IPS-18a (cell line): ENCODE data around the gene CST6.
"Not testable (repeated sequence)": the region's sequence is repeated elsewhere in the genome, so short reads cannot be mapped to it uniquely, and the experiment has no call there.

Experiments
- H3K27ac ChIP-seq: one replicate; pipeline ENCODE4 v1.5.1; 2013; ENCODE audit warnings: low read length
- H3K27me3 ChIP-seq: one replicate; pipeline ENCODE4 v1.6.1; 2013; ENCODE audit warnings: mild to moderate bottlenecking, low read length; ENCODE audit not compliant: control insufficient read depth, insufficient read depth
- H3K36me3 ChIP-seq: one replicate; pipeline ENCODE4 v1.6.1; 2013; ENCODE audit warnings: low read depth, low read length; ENCODE audit not compliant: control insufficient read depth
- H3K4me1 ChIP-seq: one replicate; pipeline ENCODE4 v1.6.1; 2013; ENCODE audit warnings: low read depth, low read length; ENCODE audit not compliant: control insufficient read depth
- H3K4me3 ChIP-seq: one replicate; pipeline ENCODE4 v1.5.1; 2013; ENCODE audit warnings: low read length
- H3K9ac ChIP-seq: one replicate; pipeline ENCODE4 v1.6.1; 2013; ENCODE audit warnings: mild to moderate bottlenecking, low read length, moderate library complexity
- H3K9me3 ChIP-seq: one replicate; pipeline ENCODE4 v1.6.1; 2013; ENCODE audit warnings: low read depth, low read length; ENCODE audit not compliant: control insufficient read depth

Gene CST6

DNA sequence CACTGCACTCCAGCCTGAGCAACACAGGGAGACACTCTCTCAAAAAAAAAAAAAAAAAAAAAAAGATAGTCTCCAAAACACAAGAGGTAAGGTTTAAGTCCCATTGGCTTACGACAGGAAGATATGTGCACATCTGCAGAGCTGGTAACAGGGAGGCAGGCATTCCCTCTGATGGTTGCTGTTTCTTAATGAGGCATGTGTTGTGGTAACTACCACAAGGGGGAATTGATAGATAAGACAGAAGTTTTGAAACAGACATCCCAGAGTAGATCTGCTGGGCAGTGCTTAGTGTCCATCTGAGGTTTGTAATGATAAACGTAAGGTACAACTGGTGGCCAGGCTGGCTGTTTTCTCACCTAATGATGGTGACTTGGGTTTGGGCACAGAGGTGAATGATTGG is 14.5 kb upstream of the CST6 start:
- Histone ChIP-seq H3K36me3 (peaks cover 30% of the 10 kb centered on the region), H3K9me3 (no peaks in the 10 kb centered on the region), H3K27me3 (no peaks in the 10 kb centered on the region), H3K4me3 (no peak overlapping the region), H3K4me1 (no peaks in the 10 kb centered on the region), H3K9ac (no peak overlapping the region), H3K27ac (no peak overlapping the region)

DNA sequence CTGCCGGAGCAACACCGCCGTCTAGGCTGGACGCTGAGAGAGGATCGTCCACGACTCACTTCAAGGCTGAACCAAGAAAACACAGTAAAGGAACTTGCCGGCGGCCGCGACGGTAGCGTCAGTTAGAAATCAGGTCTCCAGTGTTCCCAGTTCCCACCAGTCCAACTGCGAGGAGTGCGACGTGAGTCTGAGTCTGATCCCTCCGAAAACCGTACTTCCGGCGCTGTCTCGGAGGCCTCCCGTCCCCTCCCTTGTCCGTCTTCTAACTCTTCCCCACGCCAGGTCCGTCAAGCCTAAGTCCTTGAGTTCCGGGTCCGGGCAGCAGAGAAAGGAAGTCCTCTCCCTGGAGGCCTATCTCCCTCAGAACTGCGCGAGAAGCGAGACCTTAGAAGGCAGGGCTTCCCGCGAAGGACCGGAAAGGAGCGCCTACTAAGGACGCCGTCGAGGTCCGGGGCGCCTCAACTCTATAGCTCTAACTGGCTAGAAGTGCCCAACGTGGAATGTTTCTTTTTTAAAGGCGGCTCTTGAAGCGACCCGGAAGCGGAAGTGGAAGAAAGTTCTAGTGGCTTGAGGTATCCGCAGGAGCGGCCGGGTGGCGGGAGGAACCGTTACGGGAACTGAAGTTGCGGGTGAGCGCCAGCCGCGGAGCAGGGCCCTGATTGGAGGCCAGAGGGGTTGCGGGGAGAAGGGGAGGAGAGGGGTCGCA is 9.7 kb upstream of the CST6 start, which contains the start of the genes BANF1 and EIF1AD:
Gene BANF1 (plus strand): TSS at position 562 of the 706 bp plus-strand sequence. CDS start 748 bp downstream, outside the sequence.
Gene EIF1AD (minus strand): TSS at position 216 of the 706 bp plus-strand sequence. CDS start 1,768 bp downstream, outside the sequence.
- H3K36me3 ChIP-seq, result peaks cover 43% of the 10 kb centered on the region

DNA sequence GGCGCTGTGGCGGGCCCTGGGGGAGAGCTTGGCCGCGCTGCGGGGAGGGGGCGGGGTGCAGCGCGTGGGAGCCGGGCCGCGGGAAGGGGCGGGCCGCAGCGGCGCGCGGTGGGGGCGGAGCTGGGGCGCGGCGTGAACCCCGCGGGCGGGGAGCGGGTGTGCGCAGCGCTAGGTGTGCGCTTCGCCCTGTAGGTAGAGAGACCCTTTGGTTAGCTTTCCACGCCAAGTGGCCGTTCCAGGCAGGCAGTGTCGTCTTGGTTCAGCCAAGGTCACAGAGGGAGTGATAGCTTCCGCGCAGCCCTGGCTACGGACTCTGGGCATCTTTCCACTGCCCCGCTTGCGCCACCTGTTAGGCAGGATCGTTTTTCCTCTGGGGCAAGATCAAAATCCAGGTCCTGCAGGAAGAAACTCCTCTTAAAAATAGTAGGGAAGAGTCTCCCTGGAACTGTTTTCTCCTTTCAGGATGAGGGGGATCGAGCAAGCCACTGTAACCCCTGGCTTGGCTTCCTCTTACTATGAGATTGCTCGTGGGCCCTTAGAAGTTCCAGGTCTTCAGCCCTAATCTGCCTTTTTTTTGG is 9.1 kb upstream of the CST6 start:
- Histone ChIP-seq H3K36me3 (peaks cover 38% of the 10 kb centered on the region), H3K27me3 (no peaks in the 10 kb centered on the region), H3K9ac (peak overlapping the region; percentile 64), H3K4me1 (peaks cover 5% of the 10 kb centered on the region), H3K27ac (no peak overlapping the region), H3K4me3 (peak overlapping the region; percentile 83), H3K9me3 (no peaks in the 10 kb centered on the region)

More for the DNA sequence above, 9.7 kb upstream of the CST6 start, which contains the start of the genes BANF1 and EIF1AD:
- Histone ChIP-seq H3K9me3 (no peaks in the 10 kb centered on the region), H3K27me3 (no peaks in the 10 kb centered on the region), H3K4me3 (peak within 1 kb of the TSS; percentile 83), H3K27ac (peak within 1 kb of the TSS; percentile 79), H3K9ac (peak within 1 kb of the TSS; percentile 64), H3K4me1 (no peaks in the 10 kb centered on the region)

GRCh38 chr11:66003291-66003690 is 8.5 kb upstream of the CST6 start:
- Histone ChIP-seq H3K36me3 (peaks cover 32% of the 10 kb centered on the region), H3K4me1 (peaks cover 5% of the 10 kb centered on the region), H3K4me3 (peak overlapping the region; percentile 83), H3K9me3 (no peaks in the 10 kb centered on the region), H3K9ac (peak overlapping the region; percentile 64), H3K27me3 (no peaks in the 10 kb centered on the region), H3K27ac (no peak overlapping the region)

DNA sequence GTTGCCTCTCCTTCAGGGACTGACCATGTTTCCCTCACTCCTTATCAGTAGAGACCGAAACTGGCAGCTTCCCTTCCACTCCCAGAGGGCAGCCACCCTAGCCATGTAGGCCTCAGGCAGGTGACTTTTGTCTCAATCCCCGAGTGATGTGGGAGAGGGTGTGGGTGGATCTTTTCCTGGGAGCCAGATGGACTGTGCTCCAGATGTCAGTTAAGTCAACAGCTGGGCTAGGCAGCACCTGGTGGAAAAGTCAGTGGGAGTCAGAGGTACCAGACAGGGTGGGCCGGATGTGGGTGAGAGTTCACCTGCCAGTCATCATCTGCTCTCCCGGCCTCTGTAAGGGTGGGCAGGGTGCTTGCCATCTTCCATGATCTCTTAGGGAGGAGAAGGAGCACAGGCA is 7.6 kb upstream of the CST6 start:
- H3K27me3 ChIP-seq, result no peaks in the 10 kb centered on the region

DNA sequence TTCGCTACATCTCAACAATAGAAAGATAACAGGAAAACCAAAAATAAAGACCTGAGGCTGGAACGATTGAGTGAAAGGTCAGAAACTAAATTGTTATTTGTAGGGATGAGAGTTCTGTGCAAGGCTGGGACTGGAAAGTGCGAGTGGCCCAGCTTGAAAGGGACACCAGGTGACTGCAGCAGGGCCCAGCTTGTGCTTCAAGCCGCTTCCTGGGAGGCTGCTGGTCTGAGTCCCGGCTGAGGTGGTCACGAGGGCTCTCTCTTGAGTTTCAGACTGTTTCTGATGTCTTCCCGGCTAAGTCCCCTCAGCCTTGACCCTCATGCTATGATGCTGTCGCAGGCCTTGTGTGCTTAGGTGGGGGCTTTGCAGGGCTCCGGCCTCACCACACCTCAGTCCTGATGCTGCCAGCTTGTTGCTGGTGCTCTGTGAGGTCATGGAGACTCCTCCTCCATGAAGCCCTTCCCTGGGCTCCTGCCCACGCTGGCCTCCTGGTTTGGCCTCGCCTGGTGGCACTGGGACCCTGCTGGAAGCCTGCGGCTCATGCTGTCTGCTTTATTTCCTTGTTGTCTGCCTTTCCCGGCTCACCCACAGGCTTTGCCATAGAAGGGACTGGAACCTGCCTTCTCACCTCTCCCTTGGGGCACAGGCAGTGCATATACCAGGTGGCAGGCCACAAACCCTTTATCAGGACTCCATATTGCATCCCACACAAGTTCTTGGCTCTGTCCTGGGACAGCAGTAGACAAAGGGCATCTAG is 5.5 kb upstream of the CST6 start:
- Histone ChIP-seq H3K9me3 (no peaks in the 10 kb centered on the region), H3K9ac (no peak overlapping the region), H3K4me1 (peaks cover 5% of the 10 kb centered on the region), H3K36me3 (peaks cover 13% of the 10 kb centered on the region), H3K27me3 (no peaks in the 10 kb centered on the region), H3K4me3 (no peak overlapping the region), H3K27ac (no peak overlapping the region)

More for the DNA sequence above, 7.6 kb upstream of the CST6 start:
- Histone ChIP-seq H3K9ac (no peak overlapping the region), H3K9me3 (no peaks in the 10 kb centered on the region), H3K27ac (no peak overlapping the region), H3K4me3 (no peak overlapping the region), H3K36me3 (peaks cover 23% of the 10 kb centered on the region), H3K4me1 (peaks cover 5% of the 10 kb centered on the region)

- peaks cover 13% of the 10 kb centered on the region for H3K36me3 ChIP-seq
- H3K27me3 ChIP-seq, result no peaks in the 10 kb centered on the region
- peaks cover 5% of the 10 kb centered on the region for H3K4me1 ChIP-seq
- H3K9me3 ChIP-seq, result no peaks in the 10 kb centered on the region
- no peak overlapping the region for H3K27ac ChIP-seq
- H3K9ac ChIP-seq, result no peak overlapping the region
- H3K4me3 ChIP-seq, result no peak overlapping the region
Observed at GRCh38 chr11:66006891-66007176, 5.0 kb upstream of the CST6 start.

GRCh38 chr11:66007201-66007634 is 4.6 kb upstream of the CST6 start:
- Histone ChIP-seq H3K4me3 (no peak overlapping the region), H3K27me3 (no peaks in the 10 kb centered on the region), H3K4me1 (peaks cover 5% of the 10 kb centered on the region), H3K9me3 (no peaks in the 10 kb centered on the region), H3K36me3 (peaks cover 13% of the 10 kb centered on the region), H3K27ac (no peak overlapping the region), H3K9ac (no peak overlapping the region)

DNA sequence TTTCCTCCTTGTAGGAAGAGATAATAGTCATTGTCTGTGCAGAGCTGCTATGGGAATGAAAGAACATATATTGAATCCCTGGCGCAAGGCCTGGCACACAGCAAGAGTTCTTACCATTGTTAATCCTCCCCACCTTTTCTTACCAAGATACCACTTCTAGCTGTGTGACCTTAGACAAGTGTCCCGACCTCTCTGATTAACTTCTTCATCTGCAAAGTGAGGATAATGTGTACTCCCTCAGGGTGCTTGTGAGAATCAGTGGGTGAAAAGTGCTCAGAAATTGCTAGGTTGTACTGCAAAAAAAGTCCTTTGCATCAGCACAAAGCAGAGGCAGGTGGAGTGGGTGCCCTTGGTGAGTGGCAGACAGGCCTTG is 3.7 kb upstream of the CST6 start:
- peaks cover 5% of the 10 kb centered on the region for H3K4me1 ChIP-seq
- H3K4me3 ChIP-seq, result no peak overlapping the region
- no peaks in the 10 kb centered on the region for H3K27me3 ChIP-seq
- H3K9ac ChIP-seq, result no peak overlapping the region
- peaks cover 13% of the 10 kb centered on the region for H3K36me3 ChIP-seq
- no peak overlapping the region for H3K27ac ChIP-seq
- H3K9me3 ChIP-seq, result no peaks in the 10 kb centered on the region

DNA sequence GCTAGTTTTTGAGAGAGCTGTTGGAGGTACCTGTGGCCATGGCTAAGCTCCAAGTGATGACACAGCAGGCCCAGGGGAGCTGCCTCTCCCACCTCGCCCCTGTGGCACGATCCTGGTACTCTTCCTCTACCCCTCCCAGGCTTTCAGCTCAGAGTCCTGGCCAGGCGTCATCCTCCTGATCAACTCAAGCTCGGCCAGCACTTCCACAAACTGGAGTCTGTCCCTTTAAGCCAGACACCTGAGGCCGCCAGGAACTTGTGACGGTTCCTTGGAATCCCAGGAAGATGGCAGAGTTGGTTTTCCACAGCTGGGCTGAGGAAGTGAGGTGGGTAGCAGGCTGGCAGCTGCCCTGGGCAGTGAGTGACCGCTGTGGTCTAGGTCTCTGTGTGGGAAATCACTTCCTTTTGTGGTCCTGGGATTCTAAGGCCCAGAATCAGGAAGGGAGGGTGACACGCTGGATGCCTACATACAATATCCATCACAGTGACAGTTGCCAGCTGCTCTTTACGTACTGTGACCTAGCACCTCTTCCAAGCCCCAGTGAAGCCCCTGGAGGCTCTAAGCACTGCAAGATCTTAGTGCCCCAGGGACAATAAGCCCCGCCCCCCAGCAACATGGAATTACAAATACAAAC is 3.2 kb upstream of the CST6 start:
- H3K9me3 ChIP-seq, result no peaks in the 10 kb centered on the region
- H3K9ac ChIP-seq, result no peak overlapping the region
- no peak overlapping the region for H3K27ac ChIP-seq
- no peak overlapping the region for H3K4me3 ChIP-seq
- peaks cover 5% of the 10 kb centered on the region for H3K4me1 ChIP-seq
- peaks cover 13% of the 10 kb centered on the region for H3K36me3 ChIP-seq
- no peaks in the 10 kb centered on the region for H3K27me3 ChIP-seq

GRCh38 chr11:66010036-66010435 is 1.8 kb upstream of the CST6 start:
- H3K36me3 ChIP-seq, H3K27me3 ChIP-seq, H3K9ac ChIP-seq, H3K27ac ChIP-seq, H3K9me3 ChIP-seq, H3K4me1 ChIP-seq, H3K4me3 ChIP-seq: not testable (repeated sequence)
